ENCODE measurements around the gene AXL.
A peak's percentile ranks its signal among the peaks of the same experiment; 100 is the strongest.
"Not testable (repeated sequence)": the region's sequence is repeated elsewhere in the genome, so short reads cannot be mapped to it uniquely, and the experiment has no call there.

AXL gene

DNA sequence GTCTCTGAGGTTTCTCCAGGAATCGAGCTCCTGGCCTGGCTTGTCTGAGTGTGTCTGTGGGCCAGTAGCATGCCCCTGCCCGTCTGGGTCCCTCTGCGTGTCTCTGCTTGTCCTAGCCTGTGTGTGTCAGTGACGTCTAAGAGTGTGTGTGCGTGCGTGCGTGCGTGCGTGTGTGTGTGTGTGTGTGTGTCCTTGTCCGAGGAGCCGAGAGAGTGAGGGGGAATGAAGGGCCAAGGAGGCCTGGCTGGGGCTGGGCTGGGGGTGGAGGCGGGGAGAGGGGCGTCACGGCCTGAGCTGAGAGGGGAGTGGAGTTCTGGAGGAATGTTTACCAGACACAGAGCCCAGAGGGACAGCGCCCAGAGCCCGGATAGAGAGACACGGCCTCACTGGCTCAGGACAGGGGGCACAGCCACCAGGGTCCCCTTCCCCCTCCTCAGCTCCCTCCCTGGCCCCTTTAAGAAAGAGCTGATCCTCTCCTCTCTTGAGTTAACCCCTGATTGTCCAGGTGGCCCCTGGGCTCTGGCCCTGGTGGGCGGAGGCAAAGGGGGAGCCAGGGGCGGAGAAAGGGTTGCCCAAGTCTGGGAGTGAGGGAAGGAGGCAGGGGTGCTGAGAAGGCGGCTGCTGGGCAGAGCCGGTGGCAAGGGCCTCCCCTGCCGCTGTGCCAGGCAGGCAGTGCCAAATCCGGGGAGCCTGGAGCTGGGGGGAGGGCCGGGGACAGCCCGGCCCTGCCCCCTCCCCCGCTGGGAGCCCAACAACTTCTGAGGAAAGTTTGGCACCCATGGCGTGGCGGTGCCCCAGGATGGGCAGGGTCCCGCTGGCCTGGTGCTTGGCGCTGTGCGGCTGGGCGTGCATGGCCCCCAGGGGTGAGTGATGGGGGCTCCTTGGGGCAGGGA is at the start of gene AXL:
Gene AXL, plus strand, starts transcription at position 609 of the 893 bp plus-strand sequence. Its CDS starts 170 bp downstream, at position 779.
- DNase-seq (ENCODE audit: low read depth), result no peak

DNA sequence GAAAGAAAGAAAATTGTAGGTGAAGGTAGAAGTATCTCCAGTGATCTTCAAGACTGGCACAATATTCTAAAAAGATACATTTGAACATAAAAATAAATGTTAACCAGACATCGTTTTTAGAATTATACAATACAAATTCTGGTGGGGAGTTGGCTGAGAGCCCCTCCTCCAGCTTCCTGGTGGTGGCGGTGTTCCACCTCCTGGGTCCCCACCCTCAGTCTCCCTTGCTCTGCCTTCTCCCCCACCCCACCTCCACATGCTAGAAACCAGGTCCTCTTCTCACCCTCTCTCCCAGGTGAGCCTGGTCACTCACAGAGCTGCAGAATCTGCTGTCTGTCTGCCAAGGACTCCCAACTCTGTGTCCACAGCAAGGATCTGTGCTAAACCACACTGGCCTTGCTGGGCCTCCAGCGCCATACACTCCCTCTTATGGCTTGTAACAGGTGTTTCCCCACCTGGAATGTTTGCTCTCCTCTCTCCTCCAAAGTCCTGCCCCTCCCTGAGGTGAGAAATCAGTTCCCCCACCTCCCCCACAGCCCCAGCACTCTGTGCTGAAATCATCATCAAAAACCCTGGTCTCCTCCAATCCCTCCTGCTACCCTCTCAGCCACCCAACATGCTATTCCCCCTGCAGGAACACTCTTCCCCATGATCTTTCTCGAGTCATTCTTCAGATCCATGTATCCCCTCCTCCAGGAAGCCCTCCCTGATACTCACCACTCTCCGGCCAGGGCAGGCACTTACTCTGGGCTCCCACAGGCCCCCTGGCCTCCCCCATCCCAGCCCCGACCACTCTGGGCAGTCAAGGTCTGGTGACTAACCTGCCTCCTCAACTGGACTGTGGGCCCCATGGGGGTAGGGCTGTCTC is 46.5 kb upstream of the AXL start:
- no peak for DNase-seq (ENCODE audit: low read depth)

DNA sequence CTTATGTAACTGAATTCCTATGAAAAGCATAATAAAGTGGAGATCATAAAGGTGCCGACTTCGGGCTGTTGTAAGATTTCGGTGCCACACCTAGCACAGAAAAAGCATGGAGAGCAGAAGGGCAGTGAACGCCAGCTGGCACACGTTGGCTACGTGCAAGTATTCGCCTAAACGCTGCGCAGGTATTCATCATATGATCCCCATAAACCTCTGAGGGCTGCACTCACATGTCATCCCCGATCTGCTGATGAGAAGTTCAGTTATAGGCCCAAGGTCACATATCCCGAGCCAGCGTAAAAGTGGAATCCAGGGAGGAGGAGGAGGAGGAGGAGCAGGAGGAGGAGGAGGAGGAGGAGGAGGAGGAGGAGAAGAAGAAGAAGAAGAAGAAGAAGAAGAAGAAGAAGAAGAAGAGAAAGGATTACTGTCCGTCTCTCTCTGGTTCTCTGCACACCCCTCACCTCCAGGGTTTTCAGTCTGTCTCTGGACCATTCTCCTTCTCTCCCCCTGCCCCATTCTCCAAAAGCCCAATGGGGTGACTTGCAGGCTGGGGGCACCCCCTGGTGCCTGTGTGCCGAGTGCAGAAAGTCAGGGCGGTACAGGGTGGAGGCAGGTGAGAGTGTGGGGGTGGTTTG is 44.6 kb upstream of the AXL start:
- no peak for DNase-seq (ENCODE audit: low read depth)

GRCh38 chr19:41175801-41176777 is 42.9 kb upstream of the AXL start:
- DNase-seq (ENCODE audit: low read depth), result peak; percentile 22

GRCh38 chr19:41180173-41180572 is 38.9 kb upstream of the AXL start:
- DNase-seq (ENCODE audit: low read depth), result not testable (repeated sequence)

GRCh38 chr19:41186971-41187883 is 31.8 kb upstream of the AXL start:
- DNase-seq (ENCODE audit: low read depth), result no peak

DNA sequence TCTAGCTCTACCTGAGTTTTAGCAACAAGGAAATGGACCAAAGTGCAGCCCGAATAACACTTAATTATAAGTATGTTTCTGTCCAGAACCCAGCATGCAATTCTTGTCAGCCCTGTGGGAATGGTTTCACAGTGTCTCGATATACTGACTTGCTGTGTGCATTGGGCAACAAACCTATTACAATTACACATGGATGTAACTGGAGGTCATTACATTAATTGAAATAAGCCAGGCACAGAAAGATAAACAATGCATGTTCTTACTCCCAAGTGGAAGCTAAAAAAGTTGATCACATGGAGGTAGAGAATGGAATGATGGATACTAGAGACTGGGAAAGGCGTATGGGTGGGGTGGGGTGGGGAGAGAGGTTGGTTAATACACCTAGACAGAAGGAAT is 31.1 kb upstream of the AXL start:
- DNase-seq (ENCODE audit: low read depth), result no peak

- DNase-seq (ENCODE audit: low read depth), result no peak
Observed at GRCh38 chr19:41189425-41190065, 29.5 kb upstream of the AXL start.

DNA sequence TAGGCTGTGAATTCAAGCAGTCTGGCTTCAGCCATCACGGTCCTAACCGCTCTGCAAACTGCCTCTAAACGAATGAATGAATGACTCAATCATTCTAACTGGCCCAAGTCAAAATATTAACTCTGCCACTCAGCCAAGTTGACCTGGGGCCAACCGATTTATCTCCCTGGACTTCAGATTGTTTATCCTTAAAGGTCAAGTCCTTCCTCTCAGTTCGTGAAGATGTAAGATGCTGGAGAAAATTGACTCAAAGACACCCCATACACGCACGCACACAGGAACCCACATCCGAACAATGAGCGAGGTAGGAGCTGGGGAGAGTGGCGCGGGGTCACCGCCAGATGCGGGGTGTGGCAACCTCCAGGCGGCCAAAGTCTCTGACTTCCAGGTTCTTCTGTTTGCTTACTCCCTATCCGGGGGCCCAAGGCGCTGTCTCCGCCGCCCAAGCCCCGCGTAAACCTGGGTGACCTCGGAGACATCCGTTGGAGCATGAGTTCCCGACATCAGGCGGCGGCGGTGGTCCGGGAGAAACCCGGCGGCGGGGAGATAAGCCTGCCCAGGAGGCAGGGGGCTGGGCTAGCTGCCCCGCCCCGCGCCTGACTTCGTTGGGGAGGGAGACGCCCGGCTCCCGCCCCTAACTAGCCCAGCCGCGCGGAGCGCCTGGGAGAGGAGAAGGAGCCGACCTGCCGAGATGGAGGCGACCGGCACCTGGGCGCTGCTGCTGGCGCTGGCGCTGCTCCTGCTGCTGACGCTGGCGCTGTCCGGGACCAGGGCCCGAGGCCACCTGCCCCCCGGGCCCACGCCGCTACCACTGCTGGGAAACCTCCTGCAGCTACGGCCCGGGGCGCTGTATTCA is 26.2 kb upstream of the AXL start, which contains the start of gene CYP2S1:
Gene CYP2S1, plus strand, starts transcription at position 646 of the 856 bp plus-strand sequence. Its CDS starts 46 bp downstream, at position 692.
- DNase-seq (ENCODE audit: low read depth), result no peak

- DNase-seq (ENCODE audit: low read depth), result no peak
Observed at GRCh38 chr19:41193430-41194156, 25.4 kb upstream of the AXL start.

GRCh38 chr19:41194157-41194552 is 24.9 kb upstream of the AXL start:
- no peak for DNase-seq (ENCODE audit: low read depth)

GRCh38 chr19:41195675-41196497 is 23.1 kb upstream of the AXL start:
- DNase-seq (ENCODE audit: low read depth), result no peak

- no peak for DNase-seq (ENCODE audit: low read depth)
Observed at GRCh38 chr19:41198559-41198958, 20.5 kb upstream of the AXL start.

DNA sequence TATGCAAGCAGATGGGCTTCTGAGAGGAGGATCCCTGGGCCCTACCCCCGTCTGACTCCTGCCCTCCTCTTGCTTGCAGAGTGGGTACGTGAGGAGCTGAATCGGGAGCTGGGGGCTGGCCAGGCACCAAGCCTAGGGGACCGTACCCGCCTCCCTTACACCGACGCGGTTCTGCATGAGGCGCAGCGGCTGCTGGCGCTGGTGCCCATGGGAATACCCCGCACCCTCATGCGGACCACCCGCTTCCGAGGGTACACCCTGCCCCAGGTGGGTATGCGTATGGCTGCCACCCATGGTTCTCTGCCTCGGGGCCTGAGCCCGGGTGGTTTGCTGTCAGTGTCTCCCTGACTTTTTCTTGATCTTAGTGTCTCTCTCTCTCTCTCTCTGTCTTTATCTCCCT is 15.7 kb upstream of the AXL start:
- no peak for DNase-seq (ENCODE audit: low read depth)

DNA sequence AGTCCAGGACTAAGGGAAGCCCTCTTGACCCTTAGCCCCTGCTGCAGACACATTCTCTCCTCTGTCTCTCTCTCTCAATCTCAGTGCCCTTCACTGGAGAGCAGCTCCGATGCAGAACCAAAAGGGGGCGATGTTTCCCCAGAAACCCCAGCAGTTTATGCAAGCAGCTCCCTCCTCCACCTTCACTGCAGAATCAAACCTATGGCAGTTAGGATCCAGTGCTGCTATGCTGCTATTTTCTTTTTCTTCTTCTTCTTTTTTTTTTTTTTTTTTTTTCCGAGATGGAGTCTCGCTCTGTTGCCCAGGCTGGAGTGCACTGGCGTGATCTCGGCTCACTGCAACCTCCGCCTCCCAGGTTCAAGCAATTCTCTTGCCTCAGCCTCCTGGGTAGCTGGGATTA is 14.7 kb upstream of the AXL start:
- DNase-seq (ENCODE audit: low read depth), result peak; percentile 72

DNA sequence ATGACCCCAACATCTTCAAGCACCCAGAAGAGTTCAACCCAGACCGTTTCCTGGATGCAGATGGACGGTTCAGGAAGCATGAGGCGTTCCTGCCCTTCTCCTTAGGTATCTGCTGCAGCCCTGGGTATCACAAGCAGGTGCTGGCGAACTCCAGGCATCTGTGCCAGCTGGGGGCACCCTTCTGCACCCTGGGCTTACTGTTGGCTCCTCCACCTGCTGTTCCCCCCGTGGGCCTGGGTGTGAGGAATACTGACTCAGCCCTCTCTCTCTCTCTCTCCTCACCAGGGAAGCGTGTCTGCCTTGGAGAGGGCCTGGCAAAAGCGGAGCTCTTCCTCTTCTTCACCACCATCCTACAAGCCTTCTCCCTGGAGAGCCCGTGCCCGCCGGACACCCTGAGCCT is 13.0 kb upstream of the AXL start:
- no peak for DNase-seq (ENCODE audit: low read depth)

- no peak for DNase-seq (ENCODE audit: low read depth)
Observed at GRCh38 chr19:41206456-41206855, 12.6 kb upstream of the AXL start.

All from activated T-cell treated with anti-CD3 and anti-CD28 coated beads for 1 hour (primary cell).